Epithelial cell of proximal tubule (primary cell): ENCODE results near the gene OR4C5. TPM values are rescaled to one million over a fixed set of nuclear protein-coding genes. Genes with fewer than 3 reads are reported as not detected.
"Not testable (repeated sequence)": the region's sequence is repeated elsewhere in the genome, so short reads cannot be mapped to it uniquely, and the experiment has no call there.

Experiments
- DNase-seq: peaks from one replicate; pipeline ENCODE4 v3.0.0-alpha.2; 2011; ENCODE audit warnings: low read depth
- H3K4me3 ChIP-seq: 2 replicates; pipeline ENCODE4 v1.5.1; 2011; ENCODE audit warnings: low read depth, mild to moderate bottlenecking, low read length
- total RNA-seq: library from RNA; depleted of rRNA; stranded (reverse); fragments of >200 nt; gene quantifications from 2 replicates; pipeline ENCODE4 v1.2.3, GENCODE V29; 2015
- TF ChIP-seq, protein P1 (sequence below): conservative IDR thresholded peaks from 2 replicates; pipeline ENCODE4 v1.5.1; 2012; ENCODE audit warnings: low read depth, mild to moderate bottlenecking, low read length

Gene OR4C5
- total RNA-seq: not detected in 2 replicates

DNA sequence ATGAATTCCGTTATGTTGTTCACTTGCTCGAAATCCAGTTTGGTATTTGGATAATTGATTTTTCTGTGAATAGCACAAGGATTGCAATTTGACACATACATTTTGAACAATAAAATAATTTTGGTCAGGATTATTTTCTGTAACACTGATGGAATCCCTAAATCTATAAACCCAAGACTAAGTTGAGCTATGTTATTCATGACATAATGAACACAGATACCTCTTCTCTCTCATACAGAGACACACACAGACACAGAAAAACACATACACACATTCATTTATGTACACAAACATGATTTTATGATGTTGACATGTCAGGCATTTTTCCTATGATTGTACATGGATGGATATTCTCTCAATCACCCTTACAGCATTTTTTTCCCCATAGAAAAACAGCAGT, at the start of gene OR4C5:
Gene OR4C5 (minus strand): TSS at position 101 of the 400 bp plus-strand sequence. CDS start 0 bp downstream, at position 101.
- DNase-seq: no peak
- TF ChIP-seq, protein P1, sequence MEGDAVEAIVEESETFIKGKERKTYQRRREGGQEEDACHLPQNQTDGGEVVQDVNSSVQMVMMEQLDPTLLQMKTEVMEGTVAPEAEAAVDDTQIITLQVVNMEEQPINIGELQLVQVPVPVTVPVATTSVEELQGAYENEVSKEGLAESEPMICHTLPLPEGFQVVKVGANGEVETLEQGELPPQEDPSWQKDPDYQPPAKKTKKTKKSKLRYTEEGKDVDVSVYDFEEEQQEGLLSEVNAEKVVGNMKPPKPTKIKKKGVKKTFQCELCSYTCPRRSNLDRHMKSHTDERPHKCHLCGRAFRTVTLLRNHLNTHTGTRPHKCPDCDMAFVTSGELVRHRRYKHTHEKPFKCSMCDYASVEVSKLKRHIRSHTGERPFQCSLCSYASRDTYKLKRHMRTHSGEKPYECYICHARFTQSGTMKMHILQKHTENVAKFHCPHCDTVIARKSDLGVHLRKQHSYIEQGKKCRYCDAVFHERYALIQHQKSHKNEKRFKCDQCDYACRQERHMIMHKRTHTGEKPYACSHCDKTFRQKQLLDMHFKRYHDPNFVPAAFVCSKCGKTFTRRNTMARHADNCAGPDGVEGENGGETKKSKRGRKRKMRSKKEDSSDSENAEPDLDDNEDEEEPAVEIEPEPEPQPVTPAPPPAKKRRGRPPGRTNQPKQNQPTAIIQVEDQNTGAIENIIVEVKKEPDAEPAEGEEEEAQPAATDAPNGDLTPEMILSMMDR: no peak
- no peak within 1 kb of the TSS for H3K4me3 ChIP-seq

DNA sequence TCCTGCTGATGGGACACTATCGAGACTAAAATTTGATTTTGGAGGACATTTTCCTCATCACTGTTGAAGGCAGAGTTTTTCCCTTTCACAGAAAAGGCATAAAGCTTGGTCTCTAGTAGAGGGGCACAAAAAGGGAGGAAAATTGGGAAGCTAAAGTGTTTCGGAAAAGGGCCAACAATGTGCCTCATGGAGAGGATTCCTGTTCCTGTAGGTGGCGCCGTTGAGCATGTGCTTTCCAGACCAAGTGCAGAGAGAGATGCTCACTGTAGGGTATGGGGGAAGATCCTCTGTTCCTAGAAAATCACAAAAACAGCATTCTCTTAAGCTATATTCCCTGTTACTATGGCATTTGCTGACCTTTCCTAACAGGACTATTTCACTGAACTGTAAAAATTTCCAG, 18.4 kb upstream of the OR4C5 start:
- no peak for DNase-seq
- no peak overlapping the region for H3K4me3 ChIP-seq
- TF ChIP-seq, protein P1: no peak

DNA sequence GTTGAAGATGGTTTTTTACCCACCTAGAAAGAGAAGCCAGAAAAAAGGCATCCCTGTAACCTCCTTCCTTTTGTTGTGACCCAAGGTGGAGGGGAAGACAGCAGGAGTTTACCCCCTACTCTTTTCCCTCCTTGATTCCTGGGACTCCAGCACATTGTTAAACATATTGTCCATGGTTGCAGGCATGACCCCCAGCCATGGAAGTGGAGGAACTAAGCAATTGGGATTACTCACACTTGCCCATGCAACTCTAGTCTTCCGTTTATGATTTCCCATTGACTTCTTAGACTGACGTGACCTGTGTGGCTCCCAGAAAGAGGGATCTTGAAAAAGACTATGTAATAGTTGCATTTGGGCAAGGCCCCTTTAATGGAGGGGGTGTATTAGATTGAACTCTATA, 17.9 kb upstream of the OR4C5 start:
- not testable (repeated sequence) for DNase-seq, H3K4me3 ChIP-seq

DNA sequence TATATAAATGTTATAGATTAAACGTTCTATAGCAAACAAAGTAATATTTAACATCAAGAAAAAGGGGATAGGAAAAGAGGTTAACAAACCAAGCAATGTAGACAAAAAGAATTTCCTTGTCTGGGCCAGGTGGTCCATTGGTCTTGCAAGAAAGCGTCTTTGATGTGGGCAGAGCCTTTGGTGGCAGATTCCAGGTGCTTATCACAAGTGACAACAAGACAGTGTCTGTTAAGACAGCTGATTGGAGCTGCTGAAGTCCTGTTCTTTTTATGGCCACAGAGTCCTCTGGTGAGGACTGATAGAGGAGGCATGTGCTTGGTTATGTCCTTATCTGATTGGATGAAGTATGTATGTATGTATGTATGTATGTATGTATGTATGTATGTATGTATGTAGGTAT, 5.0 kb downstream of the OR4C5 start:
- not testable (repeated sequence) for H3K4me3 ChIP-seq, DNase-seq

DNA sequence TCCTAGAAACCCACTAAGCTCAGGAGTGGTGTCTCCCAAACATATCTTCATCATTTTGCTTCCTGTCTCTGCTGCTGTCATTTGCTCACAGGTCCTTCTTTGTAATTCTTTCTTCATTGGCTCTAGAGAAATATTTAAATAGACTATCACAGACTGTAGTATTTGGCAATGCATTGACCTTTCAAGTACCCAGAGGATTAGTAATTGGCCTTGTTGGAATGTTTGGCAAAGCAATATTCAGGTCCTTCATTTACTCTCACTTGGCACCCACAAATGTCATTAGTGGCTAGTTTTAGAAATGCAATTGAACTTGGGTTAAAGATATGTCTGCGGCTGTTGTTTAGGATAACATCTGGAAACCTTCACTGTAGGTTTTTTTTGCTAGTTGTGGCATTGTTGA, 11.6 kb downstream of the OR4C5 start:
- no peak overlapping the region for H3K4me3 ChIP-seq
- no peak for DNase-seq
- TF ChIP-seq, protein P1: no peak

DNA sequence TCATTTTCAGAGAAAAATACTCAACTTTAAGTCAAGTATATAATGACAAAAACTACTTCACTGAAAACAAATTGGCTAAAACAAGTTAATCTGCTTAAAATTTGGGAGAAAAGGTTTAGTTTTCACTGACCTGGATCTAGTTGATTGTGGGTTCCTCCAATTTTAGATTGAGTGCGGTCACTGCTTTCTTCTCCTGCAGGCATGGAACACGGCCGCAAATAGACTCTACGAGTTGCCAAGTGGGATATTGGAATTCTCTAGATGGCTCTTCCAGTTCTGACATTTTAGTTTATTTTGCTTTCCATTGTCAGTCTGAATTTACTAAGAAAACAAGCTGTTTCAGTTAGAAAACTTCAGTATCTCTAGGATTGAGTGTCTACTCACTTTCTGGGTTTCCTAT, 12.3 kb downstream of the OR4C5 start:
- TF ChIP-seq, protein P1: no peak
- no peak for DNase-seq
- H3K4me3 ChIP-seq: no peak overlapping the region

DNA sequence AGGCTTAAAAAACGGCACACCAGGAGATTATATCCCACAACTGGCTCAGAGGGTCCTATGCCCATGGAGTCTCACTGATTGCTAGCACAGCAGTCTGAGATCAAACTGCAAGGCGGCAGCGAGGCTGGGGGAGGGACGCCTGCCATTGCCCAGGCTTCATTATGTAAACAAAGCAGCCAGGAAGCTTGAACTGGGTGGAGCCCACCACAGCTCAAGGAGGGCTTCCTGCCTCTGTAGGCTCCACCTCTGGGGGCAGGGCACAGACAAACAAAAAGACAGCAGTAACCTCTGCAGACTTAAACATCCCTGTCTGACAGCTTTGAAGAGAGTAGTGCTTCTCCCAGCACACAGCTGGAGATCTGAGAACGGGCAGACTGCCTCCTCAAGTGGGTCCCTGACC, 20.0 kb downstream of the OR4C5 start:
- not testable (repeated sequence) for DNase-seq, H3K4me3 ChIP-seq

DNA sequence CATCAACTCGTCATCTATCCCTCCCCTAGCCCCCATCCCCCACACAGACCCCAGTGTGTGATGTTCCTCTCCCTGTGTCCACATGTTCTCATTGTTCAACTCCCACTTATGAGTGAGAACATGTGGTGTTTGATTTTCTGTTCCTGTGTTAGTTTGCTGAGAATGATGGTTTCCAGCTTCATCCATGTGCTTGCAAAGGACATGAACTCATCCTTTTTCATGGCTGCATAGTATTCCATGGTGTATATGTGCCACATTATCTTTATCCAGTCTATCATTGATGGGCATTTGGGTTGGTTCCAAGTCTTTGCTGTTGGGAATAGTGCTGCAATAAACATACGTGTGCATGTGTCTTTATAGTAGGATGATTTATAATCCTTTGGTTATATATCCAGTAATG, 23.8 kb downstream of the OR4C5 start:
- DNase-seq, H3K4me3 ChIP-seq: not testable (repeated sequence)

DNA sequence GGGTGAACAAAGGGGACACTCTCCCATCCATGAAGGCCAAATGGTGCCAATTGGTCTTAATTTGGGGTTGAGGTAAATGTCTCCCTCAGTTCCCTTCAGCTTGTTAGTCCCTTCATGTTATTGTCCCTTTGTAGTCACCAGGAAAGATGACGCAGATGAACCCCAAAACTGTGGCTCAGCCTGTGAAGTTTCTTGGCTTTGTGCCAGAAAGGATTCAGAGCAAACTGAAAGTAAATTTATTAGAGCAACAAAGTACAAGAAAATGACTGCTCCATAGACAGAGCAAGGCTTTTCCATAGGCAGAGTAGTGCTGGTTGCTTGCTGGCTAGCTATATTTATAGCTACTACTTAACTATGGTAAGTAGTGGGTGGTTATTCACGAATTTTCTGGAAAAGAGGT, 24.8 kb downstream of the OR4C5 start:
- TF ChIP-seq, protein P1: no peak
- H3K4me3 ChIP-seq: no peak overlapping the region
- no peak for DNase-seq

DNA sequence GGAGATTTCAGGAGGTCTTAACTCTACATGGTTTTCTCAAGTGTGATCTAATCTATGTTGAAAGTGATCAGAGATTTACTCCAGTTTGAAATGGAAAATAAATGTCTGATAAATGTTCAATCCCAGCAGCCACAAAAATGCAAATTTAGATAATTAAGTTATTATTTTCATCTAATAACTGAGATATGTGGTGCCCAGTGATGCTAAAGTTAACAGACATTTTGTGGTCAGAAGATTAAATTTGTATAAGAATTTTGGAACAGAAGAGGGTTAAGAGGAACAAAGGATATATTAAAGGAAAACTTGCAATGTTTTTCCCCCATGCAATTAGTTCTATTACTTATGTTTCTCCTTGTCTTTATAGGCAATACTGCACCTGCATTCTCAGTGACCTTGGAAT, 41.6 kb downstream of the OR4C5 start, which contains the start of gene OR4C3:
Gene OR4C3 (plus strand): TSS at position 301 of the 400 bp plus-strand sequence. CDS start 102 bp downstream, outside the sequence.
- not testable (repeated sequence) for H3K4me3 ChIP-seq, DNase-seq

DNA sequence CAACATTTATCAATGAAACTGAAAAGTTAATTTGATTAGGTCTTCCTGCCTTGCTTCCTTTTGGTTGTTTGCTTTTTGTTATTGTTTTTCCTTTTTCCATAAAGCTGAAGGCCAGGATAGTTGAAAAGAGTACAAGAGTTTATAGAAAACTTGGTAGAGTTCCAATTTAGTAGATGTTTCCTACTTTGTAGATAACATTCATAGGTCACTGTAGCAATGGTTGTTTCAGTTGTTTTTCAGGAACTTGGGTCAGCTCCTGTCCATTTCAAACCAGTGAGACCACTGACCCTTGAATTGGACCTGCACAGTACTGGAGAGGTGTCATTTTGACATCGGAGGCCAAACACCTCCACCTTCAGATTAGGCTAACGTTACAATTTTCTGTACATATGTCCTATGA, 46.5 kb downstream of the OR4C5 start:
- not testable (repeated sequence) for DNase-seq, H3K4me3 ChIP-seq
